Tongue (tissue), 2 donors: ENCODE measurements around the gene SMAD3. TPM values are rescaled to one million over a fixed set of nuclear protein-coding genes. Genes with fewer than 3 reads are reported as not detected.
"Not testable (repeated sequence)": the region's sequence is repeated elsewhere in the genome, so short reads cannot be mapped to it uniquely, and the experiment has no call there.

Source experiments
- DNase-seq: peaks from one replicate; pipeline ENCODE4 v3.0.0-alpha.2; 2015
- total RNA-seq: library from RNA; depleted of rRNA; stranded (reverse); fragments of >200 nt; gene quantifications from one replicate; pipeline ENCODE4 v1.2.3, GENCODE V29; 2014

SMAD3 gene
- total RNA-seq, 1 donor from 2014 or later: 37.8 TPM

DNA sequence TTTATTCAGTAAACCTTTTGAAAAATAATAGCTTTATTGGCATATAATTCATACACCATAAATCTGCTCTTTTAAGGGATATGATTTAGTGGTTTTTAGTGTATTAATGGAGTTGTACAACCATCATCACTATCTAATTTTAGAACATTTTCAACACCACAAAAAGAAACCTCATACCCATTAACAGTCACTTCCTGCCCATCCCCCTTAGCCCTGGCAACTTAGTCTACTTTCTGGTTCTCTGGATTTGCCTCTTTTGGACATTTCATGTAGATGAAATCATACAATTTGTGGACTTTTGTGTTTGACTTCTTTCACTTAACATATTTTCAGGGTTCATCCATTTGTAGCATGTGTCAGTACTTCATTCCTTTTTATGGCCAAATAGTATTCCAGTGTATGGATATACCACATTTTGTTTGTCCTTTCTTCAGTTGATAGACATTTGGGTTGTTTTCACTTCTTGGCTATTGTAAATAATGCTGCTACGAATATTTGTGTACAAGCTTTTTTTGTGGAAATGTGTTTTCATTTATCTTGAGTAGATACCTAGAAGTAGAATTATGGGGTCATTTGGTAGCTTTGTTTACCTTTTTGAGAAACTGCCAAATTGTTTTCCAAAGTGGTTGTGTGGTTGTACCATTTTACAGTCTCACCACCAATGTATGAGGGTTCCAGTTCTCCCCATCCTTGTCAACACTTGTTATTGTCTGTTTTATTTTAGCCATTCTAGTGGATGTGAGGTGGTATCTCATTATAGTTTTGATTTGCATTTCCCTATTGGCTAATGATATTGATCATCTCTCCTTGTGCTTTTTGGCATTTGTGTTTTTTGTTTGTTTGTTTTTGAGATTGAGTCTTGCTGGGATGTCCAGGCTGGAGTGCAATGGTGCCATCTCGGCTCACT is 45.8 kb downstream of the SMAD3 start:
- no peak for DNase-seq

DNA sequence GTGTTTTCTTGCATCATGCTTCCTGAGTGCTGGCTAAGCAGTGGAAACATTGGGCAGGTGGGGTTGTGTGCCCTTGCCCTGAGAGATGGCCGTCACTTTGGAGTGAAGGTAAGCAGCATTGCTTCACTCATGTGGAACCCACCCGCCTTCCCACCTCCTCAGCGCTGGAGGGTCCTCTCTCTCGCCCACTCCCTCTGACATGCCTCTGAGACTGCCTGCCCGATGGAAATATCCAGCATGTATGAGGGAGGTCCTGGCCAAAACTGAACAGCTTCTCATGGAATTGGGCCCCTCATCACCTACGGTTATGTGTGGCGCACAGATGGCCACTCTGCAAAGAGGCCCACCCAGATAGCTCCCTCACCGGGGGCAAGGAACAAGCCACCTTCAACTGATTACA is 48.6 kb downstream of the SMAD3 start:
- DNase-seq: no peak

DNA sequence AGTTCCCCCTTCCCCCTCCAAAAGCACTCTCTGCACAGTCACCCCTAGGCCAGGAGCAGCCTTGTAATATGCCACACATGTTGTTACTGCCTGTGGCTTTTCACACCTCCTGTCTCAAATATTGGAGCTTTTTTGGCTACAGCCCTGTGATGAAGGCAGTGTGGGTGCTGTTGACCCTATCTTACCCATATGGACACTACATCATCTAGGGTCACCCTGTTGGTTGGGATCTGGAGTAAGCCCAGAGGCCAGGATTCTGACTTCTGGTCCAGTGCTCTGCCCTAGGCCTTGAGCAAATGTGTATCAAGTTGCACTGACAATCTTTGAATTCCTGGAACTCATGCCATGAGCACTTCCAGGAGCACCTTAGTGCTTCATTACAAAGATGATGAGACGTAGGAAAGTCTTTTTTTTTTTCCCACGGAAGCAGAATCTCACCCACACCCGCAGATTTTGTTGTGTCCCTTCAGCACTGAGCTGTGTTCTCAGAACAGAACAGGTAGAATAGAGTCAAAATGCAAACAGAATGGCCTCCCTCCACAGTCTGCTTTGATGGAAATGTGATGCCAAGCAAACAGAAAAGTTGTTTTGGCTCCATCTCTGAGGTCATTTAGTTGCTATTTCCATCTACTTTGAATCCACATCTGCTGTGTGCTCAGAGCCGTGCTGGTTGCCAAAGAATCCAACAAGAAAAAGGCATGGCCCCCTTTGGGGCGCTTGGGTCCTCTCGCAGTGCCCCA is 49.6 kb downstream of the SMAD3 start:
- DNase-seq: peak; percentile 55

DNA sequence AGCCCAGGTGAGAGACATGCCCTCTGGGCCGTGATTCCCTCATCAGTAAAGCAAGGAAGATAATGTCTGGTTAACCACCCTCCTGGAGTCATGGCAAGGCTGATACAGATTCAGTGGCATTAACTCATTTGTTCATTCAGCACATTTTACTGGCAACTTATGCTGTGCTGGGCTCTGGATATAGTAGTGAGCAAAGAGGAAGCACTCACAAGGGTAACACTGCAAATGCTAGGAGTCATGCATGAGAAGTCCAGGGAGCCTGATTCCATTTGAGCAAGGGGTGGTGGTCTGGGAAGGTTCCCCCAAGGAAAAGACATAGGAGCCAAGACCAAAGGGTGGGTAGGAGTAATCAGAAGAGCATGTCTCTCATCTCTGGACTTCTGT is 50.2 kb downstream of the SMAD3 start:
- DNase-seq: no peak

DNA sequence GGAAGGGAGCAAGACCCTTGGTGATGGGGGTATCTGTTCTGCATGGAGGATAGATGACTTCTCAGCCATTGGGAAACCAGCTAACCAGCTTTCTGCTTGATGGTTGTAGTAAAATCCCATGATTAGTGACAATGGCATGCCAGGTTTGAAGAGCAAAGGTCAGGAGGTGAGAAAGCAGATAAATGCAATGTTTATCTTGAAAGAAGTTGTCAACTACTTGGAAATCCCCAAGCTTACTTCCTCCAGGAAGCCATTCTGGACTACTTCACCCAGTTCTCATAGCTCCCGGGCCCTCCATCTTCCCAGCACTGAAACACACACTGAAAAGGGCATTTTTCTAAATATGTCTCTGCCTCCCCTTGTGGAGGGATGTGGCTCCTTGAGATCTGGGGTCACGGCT is 51.3 kb downstream of the SMAD3 start:
- DNase-seq: no peak

DNA sequence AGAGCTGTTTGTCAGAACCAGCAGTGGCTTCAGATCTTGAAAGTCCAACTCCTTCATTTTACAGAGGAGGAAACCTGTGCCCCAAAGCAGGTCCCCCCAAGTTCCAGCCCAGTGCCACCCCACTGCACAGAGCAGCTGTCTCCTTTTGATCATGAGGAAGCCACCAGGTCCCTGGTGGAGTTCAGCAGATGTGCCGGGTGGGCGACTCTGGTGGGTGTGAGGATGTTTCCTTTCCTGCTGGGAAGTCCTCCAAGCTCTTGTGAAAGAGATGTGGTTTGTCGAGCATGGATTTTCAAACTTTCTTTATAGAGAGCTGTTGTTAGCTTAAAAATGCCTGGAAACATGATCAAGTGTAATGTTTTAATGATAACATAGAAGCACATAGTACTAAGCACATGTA is 52.0 kb downstream of the SMAD3 start:
- no peak for DNase-seq

DNA sequence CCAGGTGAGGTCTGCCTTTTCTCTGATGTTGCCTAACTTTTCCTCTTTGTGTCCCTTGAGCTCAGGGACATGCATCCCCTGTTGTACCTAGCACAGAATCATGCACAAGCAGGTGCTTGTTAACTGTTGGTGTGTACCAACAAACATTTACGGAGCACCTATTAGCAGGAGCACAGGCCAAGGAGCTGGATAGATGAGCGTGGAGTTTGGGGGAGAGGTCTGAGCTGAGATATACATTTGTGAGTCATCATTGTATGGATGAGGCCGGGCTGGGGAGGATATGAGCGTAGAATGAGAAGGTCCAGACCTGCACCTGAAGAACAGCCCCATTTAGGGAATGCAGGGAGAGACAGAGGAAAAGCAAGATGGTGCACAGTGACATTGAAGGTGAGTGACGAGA is 53.4 kb downstream of the SMAD3 start:
- no peak for DNase-seq

DNA sequence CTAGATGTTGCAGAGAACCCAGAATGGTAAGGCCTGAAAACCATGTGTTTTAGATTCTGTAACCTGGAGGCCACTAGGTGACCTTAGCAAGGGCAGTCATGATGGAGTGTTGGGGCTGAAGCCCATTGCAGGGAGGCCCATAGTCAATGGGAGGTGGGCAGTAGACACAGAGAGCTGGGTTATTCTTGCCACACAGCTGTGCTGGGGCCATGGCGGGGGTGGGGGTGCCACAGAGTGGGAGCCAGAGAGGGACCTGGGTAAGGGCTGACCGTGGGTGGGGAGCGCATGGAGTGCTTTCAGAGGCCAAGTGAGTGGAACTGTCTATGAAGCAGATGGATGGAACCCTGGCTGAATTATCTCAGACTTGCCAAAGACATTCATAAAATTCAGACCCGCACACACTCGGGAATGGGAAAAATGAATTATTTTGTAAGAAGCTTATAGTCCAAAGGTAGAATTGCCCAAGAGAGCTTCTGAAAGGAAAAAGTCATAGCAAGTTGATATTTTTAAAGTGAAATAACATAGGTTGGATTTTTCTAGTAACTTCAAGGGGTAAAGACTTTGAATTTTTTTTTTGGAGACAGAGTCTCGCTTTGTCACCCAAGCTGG is 53.9 kb downstream of the SMAD3 start:
- no peak for DNase-seq

DNA sequence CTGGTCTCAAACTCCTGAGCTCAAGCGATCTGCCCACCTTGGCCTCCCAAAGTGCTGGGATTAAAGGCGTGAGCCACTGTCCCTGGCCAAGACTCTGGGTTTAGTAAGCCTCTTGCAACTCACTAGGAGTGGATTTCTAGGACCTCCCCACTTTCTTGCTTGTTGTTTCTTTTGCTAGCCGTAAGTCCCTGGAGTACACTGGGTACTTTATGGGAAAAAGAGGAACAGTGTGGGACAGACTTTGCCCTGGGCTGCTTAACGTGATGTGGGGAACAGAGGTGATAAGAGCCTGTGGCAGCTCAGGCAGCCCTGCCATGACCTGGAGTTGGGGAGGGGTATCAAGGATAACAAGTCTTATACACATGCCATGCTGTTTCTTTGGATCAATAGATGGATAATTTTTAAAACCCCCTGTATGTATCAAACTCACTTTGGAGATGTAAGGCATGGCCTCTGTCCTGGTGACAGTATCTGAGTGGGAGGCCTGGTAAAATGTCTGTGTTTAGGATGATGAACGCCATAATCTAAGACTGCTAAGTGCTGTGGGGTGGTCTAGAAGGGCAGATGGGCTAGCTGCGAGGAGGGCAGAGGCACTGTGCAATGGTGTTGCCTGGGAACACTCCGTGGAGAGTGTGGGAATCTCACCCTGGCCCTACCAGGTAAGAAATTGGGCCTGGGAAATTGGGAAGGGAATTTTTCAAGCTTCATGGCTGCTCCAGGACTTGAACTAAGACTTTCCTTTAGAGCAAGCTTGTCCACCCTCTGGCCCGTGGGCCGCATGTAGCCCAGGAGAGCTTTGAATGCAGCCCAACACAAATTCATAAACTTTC is 54.8 kb downstream of the SMAD3 start:
- no peak for DNase-seq

DNA sequence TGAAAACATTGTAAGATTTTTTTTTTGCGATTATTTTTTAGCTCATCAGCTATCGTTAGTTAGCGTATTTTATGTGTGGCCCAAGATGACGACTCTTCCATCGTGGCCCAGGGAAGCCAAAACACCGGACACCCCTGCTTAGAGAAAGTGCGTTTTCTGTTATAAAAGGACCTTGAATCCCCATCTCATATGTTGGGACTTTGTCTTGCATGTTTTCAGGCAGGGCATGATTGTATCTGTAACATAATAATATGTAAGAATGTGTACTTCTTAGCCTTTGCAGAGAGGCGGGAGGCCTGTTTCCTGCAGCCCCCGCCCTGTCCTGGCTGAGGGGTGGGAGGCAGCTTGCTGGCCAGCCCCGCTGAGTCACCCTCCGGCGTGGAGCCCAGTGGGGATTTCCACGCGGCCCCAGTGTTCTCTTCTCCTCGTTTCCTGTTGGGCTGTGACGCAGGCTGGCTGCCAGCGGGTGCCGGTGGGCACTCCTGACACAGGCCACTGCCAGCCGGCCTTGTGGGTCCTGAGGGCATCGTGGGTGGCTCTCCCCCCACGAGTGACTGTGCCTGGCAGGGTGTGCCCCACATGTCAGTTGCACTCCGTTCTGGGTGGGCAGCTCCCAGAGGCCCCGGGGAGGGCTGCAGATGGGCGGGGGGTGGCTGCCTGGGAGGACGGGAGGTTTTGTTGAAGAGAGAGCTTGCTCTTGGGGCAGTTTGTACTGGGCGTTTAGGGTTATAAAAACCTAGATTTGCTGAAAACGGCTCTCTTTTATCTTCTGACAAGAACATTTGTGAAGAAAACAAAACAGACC is 55.6 kb downstream of the SMAD3 start:
- DNase-seq: peak; percentile 75

DNA sequence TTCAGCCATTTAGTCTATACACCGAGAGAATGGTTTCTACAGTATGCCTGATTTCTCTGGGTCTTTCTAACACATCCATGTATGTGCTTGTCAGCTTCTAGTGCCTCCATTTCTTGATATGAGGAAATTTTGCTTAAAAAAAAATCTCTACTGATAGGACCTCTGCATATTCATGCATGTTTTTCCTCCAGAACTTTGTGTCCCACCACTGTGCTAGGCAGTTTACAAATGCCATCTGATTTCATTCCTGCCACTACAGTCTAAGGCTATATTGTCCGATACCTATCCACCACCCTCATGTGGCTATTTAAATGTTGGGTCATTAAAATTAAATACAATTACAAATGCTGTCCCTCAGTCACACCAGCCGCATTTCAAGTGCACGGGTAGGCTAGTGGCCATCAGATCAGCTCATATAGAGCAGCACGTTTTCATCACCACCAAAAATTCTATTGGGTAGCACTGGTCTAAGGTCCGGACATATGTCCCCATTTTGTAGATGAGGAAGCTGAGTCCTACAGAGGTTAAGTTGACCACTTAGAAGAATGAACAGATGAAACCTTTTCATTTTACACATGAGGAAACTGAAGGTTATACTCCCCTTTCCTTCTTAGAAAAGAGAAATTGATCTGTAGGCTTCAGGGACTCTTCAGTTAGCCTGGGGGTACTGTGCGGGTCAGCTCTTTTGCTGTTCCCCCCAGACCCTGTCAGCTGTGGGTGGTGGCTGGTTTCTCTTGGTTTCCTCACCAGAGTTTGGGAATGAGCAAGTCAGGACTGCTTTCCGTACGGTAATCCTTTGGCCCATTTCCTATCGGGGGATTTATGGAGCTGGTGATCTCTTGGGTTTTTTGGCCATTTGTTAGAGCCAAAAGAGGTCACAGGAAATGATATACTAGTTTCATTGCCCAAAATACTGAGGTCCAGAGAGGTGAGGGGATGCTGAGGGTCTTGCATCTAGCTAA is 56.5 kb downstream of the SMAD3 start:
- no peak for DNase-seq

DNA sequence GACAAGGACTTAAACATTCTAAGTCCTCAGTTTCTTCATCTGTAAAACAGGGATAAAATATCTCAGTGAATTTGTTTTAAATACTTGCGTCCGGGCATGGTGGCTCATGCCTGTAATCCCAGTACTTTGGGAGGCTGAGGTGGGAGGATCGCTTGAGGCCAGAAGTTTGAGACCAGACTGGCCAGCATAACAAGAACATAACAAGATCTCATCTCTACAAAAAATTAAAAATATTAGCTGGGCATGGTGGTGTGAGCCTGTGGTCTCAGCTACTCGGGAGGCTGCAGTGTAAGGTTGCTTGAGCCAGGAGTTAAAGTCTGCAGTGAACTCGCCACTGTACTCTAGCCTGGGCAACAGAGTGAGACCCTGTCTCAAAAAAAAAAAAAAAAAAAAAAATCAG is 57.4 kb downstream of the SMAD3 start:
- DNase-seq: not testable (repeated sequence)

DNA sequence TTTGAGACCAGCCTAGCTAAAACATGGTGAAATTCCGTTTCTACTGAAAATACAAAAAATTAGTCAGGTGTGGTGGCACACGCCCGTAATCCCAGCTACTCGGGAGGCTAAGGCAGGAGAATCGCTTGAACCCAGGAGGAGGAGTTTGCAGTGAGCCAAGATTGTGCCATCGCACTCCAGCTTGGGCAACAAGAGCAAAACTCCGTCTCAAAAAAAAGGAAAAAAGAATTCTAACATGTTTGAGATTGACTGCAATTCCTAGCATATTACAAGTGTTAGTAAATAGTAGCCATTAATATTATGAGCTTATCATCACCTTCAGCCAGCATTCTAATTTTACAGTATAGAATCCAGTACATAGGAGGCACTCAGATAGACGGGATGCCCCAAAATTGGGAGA is 57.9 kb downstream of the SMAD3 start:
- not testable (repeated sequence) for DNase-seq

DNA sequence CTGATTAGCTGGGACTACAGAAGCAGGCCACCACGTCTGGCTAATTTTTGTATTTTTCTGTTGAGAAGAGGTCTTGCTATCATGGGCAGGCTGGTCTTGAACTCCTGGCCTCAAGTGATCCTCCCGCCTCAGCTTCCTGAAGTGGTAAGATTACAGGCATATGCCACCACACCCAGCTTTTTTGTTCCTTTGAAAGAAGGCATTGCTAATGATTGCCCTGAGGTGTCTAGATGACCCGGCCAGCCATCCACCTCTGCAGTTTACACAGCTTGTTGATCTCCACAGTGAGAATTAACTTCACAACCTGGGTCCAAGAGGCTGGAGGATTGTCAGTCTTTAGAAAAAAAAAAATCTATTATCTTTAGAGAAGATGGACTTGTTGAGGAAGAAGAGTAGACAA is 58.7 kb downstream of the SMAD3 start:
- DNase-seq: no peak

DNA sequence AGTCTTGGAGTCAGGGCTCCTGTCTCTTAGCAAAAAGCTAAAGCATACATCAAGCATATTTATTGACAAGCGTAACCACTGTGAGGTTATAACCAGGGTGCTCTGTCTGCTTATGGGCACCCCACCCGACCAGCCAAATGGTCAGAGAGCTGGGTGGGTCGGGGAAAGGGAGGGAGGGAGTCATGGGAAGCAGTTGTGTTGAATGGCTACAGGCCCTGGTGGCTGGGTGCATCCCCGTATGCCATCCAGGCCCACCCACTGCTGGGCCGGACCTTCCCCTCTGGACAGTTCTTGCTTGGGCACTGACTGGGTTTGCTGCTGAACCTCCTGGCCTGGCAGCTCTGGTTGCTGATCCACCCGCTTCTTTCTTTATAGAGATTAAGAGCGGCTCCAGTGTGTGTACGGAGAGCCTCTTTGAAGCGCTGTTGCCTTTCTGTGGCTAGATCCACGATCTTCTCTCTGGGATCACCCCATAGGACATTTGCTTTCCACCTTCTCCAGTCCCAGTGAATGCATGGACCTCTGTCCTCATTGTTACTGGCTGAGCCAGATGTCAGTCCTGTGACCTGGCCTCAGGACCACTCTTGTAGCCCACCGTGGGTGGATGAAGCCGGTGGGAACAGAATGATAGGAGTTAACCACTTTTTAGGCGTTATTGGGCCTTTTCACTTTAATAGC is 59.6 kb downstream of the SMAD3 start:
- DNase-seq: no peak

DNA sequence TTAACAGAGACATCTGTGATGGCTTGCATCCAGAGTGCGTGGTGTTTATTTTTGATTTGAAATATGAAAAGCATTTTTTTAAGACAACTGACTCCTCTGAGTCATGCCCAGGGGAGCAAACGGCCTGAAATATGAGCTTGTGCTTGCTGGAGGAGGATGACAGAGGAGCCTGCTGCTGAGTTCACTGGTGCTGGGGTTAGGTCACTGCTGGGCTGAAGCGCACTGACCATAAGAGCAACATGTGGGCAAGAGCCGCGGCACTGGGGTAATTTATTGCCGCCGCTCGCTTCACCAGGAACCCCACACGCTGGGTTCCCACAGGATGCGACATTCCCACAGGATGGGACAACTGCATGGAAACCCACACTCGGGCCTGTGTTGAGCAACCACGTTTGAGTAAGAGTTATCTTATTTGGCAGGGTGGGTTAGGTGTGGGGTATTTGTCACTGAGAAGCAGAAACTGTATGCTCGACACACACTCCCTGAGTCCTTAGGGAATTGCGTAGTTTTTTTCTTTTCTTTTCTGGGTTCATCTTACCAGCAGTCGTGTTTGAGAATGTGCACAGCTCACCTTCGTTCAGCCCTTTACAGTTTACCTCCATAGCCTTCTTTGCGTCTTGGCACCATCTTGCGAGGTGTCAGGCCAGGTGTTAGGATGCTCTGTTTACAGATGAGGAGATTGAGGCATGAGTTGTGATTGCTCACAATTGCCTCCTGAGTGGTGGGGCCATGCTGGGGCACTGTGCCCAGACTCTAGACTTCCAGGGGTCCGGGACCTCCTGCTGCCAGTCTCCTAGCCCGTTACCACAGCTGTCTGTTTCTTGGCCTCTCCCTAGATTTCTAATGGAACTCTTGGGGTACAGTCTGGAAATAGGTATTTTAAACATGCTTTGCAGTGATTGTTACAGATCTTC is 60.4 kb downstream of the SMAD3 start:
- DNase-seq: peak; percentile 92

DNA sequence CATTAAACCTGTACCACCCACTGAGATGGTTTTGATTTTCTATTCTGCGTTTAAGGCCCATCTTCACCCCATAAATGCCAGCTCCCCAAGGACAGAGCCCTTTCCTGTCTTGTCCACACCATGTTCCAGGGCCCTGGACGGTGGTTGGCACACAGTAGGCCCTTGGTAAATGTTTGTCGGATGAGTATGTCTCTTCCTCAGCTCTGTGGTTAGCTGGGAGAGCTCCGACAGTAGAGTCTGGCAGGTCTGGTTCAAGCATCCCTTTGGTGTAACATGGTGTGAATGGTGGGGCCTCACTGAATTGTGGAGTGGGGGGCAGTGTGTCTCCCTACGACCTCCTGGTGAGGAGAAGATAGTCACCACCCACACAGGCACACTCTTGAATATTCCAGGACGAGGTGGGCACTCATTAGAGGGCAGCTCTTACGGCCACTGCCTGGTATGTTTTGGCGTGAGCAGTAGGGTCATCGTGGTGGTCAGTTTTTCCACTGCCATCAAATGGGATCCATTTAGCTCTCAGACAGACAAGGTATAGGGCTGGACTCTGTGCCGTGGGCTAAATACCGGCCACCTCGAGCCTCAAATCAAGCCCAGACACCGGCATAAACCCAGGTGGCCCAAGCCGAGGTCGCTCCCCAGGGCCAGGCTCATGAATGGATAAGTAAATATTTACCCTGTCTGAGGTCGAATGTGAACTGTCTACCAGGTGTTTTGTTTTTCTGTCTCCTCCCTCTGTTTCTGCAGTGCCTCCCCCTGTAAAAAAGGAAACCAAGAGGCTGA is 61.3 kb downstream of the SMAD3 start:
- DNase-seq: no peak

DNA sequence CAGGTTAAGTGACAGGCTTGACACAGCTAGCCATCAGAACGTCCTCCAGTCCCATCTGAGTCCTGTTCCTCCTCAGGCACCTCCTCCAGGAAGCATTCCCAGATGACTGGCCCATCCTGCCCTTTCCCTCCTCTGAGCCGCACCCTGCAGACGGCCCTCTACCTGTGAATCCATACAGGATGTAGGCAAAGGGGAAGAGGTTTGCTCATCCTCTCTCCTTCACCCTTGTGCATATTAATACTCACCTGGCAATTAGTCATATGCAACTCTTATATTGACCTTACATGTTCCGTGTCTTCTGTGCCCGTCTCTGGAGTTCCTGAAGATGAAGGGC is 61.9 kb downstream of the SMAD3 start:
- DNase-seq: no peak
